Dermis microvascular lymphatic vessel endothelial cell (primary cell): ENCODE measurements around the gene TRIP13. TPM values are rescaled to one million over a fixed set of nuclear protein-coding genes. Genes with fewer than 3 reads are reported as not detected.
"Not testable (repeated sequence)": the region's sequence is repeated elsewhere in the genome, so short reads cannot be mapped to it uniquely, and the experiment has no call there.

ENCODE experiments used
- DNase-seq, 2 donors: peaks; one replicate each; pipeline versions ENCODE4 v3.0.0 to v3.0.0-alpha.2; 2010; ENCODE audit warnings: low read depth in 2 of 2
- total RNA-seq: library from RNA; depleted of rRNA; stranded (reverse); fragments of >200 nt; gene quantifications from 2 replicates; pipeline ENCODE4 v1.2.1, GENCODE V29; 2014

Gene TRIP13, protein sequence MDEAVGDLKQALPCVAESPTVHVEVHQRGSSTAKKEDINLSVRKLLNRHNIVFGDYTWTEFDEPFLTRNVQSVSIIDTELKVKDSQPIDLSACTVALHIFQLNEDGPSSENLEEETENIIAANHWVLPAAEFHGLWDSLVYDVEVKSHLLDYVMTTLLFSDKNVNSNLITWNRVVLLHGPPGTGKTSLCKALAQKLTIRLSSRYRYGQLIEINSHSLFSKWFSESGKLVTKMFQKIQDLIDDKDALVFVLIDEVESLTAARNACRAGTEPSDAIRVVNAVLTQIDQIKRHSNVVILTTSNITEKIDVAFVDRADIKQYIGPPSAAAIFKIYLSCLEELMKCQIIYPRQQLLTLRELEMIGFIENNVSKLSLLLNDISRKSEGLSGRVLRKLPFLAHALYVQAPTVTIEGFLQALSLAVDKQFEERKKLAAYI
- total RNA-seq, result 8.7 and 19.4 TPM in 2 replicates

DNA sequence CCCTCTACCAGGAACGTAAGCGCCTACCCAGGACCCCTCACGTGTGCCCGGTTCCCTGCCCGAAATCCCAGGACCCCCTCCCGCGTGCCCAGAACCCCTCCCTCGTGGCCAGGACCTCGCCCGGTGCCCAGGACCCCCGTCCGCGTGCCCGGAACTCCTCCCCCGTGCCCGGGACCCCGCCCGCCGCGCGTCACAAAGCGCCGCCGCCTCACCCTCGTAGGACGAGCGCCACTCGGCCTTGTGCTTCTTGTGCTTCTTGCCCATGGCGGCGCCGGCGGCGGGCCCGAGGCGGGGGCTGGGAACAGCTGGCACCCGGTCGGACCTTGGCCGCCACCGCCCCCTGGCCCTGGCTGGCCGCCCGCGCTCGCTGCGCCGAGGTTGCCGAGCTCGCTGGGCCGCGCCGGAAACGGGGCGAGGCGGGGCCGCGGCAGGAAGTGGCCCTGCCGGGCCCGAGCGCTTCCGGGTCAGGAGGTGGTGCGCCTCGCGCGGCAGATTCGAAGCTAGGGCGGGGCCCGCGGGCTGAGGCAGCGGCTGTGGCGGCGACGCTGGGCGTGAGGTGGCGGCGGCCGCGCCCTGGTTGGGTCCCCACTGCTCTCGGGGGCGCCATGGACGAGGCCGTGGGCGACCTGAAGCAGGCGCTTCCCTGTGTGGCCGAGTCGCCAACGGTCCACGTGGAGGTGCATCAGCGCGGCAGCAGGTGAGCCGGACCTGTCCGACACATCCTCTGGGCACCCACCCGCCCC is at the start of gene TRIP13, which contains the start of gene BRD9:
TRIP13 (plus strand) TSS at position 491 of the 743 bp plus-strand sequence; CDS start at position 606, 115 bp downstream.
BRD9 (minus strand) TSS at position 408 of the 743 bp plus-strand sequence; CDS start at position 264, 144 bp downstream.
- DNase-seq, result peak; percentile 38 to 78

DNA sequence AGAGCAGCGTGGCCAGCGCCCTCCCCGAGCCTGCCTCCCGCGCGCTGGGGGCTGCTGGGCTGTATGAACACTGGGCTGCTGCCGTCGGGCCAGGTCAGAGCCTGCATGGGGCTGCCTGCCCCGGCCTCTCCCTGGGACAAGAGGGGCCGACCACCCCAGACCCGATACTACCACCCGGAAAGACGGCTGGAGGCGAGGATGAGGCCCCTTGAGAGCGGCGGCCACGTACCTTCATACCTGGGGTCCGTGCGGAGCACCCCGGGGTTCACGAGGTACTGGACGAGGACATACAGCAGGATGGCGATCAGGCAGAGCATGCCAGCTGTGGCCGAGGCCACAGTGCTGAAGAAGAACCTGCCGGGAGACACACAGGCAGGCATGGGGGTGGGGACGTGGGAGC is 49.3 kb upstream of the TRIP13 start:
- not testable (repeated sequence) for DNase-seq

DNA sequence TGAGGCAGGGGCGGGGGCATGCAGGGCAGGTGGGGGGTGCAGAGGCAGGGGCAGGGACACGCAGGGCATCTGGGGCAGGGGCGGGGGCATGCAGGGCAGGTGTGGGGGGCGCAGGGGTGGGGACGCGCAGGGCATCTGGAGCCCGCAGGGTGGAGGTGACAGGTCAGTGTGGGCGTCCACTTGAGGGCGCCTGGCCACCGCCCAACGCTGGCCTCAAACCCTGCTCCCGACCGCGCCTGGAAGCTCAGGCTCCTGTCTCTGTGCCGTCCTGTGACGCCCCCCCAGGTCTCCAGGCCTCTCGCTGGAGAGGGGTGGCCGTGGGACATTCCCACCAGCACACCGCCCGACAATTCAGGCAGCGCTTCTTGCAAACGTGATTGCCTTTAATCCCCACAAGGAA is 48.8 kb upstream of the TRIP13 start:
- not testable (repeated sequence) for DNase-seq

DNA sequence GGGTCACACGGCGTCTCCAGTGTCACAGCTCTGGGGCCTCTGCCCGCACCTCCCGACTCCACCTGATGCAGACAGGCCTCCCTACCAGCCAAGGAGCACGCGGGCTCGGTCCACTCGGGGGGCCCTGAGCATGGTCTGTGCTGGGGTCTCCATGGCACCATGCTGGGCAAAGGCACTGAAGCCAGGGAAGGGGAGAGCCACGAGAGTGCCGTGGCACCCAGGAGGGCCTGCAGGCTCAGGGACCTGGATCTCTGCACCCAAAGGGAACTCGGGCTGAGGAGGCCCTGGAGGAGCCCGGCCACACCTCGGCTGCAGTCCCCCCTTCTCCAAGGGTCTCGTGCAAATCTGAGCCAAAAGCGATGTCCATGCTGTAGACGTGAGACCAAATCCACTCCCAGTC is 48.3 kb upstream of the TRIP13 start:
- DNase-seq, result not testable (repeated sequence)

DNA sequence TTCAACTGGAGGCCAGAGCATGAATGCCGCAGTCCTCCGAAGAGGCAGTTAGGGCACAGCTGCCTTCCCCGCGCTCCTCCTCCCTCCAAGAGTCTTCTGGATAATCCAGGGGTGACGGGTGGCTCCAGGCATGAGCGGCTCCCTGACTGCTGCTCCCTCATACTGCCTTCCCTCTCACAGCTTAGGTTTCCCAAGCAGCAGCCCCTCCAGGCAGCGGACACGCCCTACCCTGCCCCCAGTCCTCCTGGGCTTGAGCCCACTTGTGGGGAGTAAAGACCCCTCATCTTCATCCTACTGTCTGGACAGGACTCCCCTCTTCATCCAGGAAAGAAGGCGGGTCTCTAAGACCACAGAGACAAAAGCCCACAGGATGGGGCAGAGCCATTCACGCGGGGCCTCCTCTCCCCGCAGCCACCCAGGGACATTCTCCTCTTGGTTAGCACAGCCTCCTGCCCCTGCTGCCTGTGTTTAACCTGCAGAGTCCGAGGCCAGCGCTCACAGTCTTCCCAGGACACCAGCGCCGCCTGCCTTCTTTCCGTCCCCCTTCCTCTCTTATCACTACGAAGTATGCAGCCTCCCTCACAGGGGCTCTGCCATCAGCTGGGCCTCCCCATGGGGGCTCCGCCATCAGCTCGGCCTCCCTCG is 47.5 kb upstream of the TRIP13 start:
- DNase-seq, result not testable (repeated sequence)

DNA sequence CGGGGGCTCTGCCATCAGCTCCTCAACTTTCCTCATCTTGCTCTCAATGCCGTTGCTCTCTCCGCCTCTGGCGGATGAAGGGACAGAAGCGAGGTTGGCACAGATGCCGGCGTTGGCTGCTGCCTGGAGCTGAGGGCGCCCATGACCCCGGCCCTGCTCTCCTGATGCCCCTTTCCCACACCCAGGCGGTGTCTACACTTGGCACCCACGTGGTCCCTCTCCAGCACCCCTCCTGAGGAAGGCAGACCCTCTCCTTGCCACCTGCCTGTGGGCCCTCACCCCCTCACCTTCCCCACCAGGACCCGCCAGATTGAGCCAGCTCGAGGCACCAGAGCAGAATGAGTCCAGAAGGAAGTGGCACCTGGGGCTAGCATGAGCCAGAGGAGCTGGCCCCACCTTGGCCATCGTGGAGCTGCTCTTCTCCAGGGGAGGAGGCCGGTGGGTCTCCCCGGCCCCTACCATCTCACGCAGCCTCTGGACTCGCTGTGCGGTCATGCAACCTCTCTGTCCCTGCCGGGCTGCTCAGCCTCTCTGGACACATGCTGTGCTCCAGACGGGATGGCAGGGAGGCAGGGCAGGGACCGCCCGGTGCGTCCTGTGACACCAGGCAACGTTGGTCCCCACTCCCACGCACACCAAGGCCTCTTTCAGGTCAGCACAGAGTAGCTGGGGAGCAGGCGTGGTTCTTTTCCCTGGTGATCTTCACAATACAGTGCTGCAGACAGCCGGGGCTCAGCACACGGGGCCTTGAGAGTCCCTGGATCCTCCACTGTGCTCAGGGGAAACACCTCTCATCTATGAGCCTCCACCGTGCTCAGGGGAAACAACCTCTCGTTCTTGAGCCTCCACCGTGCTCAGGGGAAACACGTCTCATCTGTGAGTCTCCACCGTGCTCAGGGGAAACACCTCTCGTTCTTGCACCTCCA is 46.7 kb upstream of the TRIP13 start:
- DNase-seq, result not testable (repeated sequence)

DNA sequence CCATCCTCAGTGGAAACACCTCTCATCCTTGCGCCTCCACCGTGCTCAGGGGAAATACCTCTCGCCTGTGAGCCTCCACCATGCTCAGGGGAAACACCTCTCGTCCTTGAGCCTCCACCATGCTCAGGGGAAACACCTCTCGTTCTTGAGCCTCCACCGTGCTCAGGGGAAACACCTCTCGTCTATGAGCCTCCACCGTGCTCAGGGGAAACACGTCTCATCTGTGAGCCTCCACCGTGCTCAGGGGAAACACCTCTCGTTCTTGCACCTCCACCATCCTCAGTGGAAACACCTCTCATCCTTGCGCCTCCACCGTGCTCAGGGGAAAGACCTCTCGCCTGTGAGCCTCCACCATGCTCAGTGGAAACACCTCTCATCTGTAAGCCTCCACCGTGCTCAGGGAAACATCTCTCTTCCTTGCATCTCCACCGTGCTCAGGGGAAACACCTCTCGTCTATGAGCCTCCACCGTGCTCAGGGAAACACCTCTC is 46.0 kb upstream of the TRIP13 start:
- DNase-seq, result not testable (repeated sequence)

DNA sequence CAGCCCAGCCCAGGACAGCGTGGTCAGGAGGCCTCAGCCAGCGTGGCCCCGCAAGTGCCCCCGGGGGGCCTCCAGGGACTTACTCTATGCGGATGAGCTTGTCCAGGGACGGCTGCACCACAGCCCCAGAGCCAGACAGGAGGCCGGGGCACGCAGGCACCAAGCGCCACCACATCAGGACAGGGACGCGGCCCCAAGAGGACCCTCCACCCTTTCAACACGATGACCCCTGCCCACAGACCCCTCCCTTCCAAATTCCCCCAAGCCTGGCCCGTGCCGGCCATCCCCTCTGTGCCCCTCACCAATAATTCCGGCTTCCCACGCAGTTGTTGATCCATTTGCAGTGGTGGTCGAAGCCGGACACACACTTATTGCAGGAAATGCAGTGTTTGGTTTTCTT is 45.5 kb upstream of the TRIP13 start:
- not testable (repeated sequence) for DNase-seq

DNA sequence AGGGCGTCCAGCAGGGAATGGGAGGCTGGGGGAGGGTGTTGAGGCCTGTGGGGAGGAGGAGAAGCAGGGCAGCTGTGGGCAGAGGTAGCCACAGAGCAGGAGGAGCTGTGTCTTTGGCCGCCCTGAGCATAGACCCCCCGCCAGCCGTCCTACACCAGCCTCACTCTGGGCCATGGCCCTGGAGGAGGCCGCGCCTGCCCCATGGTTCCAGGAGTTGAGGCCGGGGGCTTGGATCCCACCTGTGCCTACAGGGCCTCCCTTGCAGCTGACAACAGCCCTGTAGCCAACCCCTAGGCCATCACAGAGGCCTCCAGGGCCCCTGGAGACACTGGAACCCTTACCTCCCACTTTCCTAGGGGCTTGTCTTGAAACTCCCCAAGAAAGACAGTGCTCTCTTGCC is 44.9 kb upstream of the TRIP13 start:
- not testable (repeated sequence) for DNase-seq

DNA sequence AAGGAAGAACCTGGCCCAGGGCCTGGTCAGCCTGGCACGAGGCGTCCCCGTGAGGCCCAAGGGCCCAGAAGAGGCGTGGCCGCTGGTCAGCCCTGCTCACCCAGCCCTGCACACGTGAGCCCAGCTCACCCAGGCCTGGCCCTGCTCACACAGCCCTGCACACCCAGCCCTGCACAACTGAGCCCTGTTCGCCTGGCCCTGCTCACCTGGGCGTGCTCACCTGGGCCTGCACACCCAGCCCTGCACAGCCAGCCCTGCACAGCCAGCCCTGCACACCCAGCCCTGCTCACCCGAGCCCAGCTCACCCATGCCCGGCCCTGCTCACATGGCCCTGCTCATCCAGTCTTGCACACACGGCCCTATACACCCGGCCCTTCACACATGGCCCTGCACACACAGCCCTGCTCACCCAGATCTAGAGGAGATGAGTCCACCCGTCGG is 44.0 kb upstream of the TRIP13 start:
- no peak for DNase-seq

DNA sequence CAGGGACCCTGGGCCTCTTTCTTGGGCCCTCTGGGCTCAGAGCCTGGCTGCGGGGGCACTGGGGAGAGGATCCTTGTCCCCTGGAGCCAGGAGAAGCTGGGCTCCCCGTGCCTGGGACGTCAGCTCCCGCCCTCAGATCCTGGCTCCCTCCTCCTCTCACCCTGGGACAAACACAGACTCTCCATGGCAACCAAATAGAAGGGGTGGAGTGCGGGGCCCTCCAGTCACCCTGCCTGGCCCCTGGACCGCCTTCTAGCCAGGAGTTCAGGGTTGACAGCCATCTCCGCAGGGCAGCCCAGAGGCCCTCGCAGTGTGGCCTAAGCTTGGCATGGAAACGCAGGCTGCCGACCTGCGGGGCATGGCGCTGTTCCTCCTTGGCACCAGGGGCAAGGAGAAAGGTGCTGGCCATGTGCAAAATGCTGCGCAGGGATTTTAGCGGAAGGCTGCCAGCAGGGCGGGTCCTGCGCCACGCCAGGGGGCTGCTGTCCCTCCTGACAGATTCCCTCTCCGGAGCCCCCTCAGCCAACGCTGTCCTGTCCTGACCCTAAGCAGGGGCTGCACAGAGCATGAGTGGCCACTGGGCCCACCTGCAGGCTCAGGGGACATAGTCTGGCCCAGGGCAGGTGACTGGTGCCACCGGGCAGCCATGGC is 42.9 kb upstream of the TRIP13 start:
- DNase-seq, result no peak

DNA sequence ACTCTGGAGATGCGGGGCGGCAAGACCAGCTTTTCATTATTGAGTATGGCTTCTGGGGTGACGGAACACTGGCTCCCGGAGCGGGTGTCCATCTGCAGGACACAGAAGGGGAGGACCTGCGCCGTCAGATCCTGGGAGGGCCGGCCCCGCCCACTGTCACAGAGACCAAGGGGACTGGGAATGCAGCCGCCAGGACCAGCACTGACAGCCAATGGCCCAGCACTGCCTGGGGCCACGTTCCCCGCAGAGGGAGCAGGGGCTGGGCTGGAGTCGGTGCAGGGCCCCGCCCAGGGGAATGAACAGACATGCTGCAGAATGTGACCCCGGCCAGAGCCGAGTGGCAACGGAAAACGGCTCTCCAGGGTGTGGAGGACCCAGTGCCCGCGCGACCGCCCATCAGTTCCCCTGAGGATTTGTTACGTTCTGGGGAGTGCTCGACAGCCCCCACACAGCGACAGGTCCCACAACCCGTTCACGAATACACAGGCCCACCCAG is 42.1 kb upstream of the TRIP13 start, which contains the start of gene ZDHHC11:
ZDHHC11 (minus strand) TSS at position 476 of the 496 bp plus-strand sequence; CDS start at position 92, 384 bp downstream.
- no peak for DNase-seq

DNA sequence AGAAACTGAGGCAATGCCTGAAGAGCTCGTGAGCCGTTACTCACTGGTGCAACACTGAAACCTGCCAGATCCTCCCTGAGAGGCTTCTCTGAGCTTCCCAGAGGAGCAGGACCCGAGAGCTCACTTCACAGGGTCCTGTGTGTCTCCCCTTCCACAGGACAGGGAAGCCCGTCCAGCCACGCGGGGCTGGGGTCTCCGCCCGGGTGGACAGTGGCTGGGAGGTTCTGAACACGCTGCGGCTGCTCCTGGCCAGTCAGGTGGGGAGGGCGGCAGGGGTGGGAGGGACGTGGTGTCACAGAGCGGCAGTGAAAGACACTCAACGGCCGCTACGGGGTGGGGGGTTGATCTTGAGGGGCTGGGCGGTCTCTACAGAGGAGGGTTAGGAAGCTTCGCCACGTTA is 41.6 kb upstream of the TRIP13 start:
- no peak for DNase-seq

DNA sequence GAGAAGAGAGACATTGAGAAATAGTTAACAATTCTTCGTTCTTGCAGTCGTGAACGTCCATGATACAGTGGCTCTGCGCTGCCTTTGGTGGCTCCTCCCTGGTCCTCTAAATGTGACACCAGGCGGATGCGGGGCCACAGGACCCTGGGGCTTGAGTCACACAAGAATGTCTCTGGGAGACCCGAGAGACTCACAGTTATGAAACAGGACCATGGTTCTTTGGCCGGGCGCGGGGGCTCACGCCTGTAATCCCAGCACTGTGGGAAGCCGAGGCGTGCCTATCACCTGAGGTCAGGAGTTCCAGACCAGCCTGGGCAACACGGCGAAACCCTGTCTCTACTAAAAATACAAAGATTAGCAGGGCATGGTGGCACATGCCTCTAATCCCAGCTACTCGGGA is 41.1 kb upstream of the TRIP13 start:
- no peak for DNase-seq

DNA sequence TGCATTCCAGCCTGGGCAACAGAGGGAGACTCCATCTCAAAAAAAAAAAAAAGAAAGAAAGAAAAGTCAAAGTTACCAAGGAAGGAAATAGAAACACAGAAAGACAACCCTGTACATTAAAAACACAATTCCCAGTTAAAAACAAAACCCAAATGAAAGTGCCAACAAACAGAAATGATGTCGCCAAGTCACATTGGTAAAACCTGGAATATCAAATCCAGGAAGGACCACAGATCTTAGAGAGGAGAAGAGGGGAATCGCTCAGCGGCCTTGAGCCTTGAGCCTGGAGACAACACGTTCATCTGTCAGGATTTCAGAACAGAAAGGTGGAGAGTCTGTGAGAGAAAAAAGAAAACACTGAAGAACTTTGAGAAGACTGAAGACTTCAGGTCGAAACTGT is 40.7 kb upstream of the TRIP13 start:
- DNase-seq, result no peak

DNA sequence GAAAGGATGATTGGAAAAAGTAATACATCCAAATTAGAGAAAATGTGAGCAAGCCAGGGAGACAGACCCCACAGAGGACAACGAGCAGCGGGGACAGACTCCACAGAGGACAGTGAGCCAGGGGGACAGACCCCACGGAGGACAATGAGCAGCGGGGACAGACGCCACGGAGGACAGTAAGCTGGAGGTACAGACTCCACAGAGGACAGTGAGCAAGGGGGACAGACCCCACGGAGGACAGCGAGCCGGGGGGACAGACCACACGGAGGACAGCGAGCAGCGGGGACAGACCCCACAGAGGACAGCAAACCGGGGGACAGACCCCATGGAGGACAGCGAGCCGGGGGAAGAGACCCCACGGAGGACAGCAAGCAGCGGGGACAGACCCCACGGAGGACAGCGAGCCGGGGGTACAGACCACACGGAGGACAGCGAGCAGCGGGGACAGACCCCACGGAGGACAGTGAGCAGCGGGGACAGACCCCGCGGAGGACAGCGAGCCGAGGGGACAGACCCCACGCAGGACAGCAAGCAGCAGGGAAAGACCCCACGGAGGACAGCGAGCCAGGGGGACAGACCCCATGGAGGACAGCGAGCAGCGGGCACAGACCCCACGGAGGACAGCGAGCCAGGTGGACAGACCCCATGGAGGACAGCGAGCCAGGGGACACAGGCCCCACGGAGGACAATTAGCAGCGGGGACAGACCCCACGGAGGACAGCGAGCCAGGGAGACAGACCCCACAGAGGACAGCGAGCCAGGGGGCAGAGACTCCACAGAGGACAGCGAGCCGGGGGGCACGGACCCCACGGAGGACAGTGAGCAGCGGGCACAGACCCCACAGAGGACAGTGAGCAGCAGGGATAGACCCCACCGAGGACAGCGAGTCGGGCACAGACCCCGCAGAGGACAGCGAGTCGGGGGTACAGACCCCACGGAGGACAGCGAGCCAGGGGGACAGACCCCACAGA is 40.0 kb upstream of the TRIP13 start:
- DNase-seq, result no peak

DNA sequence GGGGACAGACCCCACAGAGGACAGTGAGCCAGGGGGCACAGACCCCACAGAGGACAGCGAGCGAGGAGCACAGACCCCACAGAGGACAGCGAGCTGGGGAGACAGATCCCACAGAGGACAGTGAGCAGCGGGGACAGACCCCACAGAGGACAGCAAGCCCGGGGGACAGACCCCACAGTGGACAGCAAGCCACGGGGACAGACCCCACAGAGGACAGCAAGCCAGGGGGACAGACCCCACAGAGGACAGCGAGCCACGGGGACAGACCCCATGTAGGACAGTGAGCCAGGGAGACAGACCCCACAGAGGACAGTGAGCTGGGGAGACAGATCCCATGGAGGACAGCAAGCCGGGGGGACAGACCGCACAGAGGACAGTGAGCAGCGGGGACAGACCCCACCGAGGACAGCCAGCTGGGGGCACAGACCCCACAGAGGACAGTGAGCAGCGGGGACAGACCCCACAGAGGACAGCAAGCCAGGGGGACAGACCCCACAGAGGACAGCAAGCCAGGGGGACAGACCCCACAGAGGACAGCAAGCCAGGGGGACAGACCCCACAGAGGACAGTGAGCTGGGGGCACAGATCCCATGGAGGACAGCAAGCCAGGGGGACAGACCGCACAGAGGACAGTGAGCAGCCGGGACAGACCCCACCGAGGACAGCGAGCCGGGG is 39.1 kb upstream of the TRIP13 start:
- DNase-seq, result not testable (repeated sequence)

DNA sequence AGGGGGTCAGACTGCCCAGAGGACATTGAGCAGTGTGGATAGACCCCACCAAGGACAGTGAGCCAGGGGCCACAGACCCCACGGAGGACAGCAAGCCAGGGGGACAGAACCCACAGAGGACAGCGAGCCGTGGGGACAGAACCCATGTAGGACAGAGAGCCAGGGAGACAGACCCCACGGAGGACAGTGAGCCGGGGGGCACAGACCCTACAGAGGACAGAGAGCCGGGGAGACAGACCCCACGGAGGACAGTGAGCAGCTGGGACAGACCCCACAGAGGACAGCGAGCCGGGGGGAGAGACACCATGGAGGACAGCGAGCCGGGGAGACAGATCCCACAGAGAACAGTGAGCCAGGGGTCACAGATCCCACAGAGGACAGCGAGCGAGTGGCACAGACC is 38.5 kb upstream of the TRIP13 start:
- no peak for DNase-seq
